OCI-LY1 (cell line): ENCODE measurements around the gene NR2C2.

ENCODE experiments used
- EZH2 ChIP-seq: fragments of 200-600 bp; sonication (generic), shearing (Covaris generic); IDR thresholded peaks from 2 replicates; pipeline ENCODE4 v1.8.0; 2017; ENCODE audit warnings: borderline replicate concordance, mixed run types, mild to moderate bottlenecking, antibody characterized with exemption, low read length, moderate library complexity, mixed read lengths
- TF ChIP-seq, protein P1 (sequence below): fragments of 200-600 bp; sonication (generic), shearing (Covaris generic); IDR thresholded peaks from 2 replicates; pipeline ENCODE4 v1.5.1; 2017; ENCODE audit warnings: mild to moderate bottlenecking, antibody characterized with exemption, low read length, moderate library complexity, mixed read lengths

DNA sequence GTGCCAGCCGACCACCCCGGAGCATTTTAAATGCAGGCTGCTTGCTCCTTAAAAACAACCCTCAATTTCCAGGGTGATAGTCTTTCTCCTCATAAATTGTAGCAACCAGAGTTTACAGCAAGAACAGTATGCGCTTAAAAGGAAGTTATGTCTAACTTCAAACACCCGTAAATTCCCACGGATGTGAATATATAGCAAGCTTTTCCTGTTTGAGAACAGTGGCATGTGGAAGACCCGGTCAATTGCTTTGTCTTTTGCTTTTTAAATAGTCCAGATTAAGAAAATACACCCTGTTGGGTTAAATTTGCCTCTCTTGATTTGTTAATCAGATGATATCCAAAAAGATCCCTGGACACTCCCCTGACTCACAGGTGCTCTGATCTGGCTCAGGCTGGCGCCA, 96.9 kb downstream of the NR2C2 start:
- TF ChIP-seq, protein P1, sequence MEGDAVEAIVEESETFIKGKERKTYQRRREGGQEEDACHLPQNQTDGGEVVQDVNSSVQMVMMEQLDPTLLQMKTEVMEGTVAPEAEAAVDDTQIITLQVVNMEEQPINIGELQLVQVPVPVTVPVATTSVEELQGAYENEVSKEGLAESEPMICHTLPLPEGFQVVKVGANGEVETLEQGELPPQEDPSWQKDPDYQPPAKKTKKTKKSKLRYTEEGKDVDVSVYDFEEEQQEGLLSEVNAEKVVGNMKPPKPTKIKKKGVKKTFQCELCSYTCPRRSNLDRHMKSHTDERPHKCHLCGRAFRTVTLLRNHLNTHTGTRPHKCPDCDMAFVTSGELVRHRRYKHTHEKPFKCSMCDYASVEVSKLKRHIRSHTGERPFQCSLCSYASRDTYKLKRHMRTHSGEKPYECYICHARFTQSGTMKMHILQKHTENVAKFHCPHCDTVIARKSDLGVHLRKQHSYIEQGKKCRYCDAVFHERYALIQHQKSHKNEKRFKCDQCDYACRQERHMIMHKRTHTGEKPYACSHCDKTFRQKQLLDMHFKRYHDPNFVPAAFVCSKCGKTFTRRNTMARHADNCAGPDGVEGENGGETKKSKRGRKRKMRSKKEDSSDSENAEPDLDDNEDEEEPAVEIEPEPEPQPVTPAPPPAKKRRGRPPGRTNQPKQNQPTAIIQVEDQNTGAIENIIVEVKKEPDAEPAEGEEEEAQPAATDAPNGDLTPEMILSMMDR: no peak
- TF ChIP-seq EZH2: no peak
